ENCODE results near the gene BCOR. TPM values are rescaled to one million over a fixed set of nuclear protein-coding genes. Genes with fewer than 3 reads are reported as not detected.

Gene BCOR
- total and polyA plus RNA-seq, 2 of the 13 experiments (the other 11 are each of a cell fraction or from before 2014, with no cell fraction given): 14.3 to 15.2 TPM

DNA sequence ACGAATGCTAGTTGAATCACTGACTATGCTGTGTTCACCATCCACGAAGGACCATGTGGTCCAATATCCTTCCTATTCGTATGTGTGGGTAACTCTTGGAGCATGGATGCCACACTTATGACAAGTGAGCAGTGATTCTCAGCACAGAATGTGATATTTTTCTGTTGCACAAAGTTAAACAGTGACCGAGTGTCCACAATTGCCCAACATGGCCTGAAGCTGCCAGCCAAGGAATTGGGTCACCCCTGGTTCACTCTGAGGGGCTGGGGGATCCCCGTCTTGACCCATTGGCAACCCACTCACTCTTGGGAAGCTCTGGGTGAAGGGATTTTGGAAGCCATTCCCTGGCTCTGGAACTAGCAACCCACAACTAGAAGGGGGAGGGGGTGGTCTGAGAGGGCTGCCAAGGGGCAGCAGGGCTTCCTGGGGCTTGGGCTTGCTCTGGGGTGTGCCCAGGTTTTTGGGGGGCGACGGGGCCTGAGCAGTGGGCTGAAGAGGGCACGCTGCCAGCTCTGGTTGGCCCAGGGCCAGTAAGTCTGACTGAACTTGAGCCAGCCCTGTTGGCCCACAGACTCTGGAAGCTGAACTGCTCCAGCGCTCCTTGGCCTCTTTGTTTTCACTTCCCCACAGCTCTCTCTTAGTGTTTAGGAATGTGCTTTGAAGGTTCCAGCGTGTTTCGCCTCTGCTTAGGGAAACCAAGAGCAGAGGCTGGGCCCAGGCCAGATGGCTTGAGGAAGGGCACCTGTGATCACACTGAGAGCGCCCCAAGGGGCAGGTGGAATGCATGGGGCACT is 43.1 kb upstream of the BCOR start (continued):
- TF ChIP-seq JARID2 (CRISPR knock-in tag; IDR thresholded peaks at IDR 0.05; ENCODE audit: insufficient replicate concordance): no peak

DNA sequence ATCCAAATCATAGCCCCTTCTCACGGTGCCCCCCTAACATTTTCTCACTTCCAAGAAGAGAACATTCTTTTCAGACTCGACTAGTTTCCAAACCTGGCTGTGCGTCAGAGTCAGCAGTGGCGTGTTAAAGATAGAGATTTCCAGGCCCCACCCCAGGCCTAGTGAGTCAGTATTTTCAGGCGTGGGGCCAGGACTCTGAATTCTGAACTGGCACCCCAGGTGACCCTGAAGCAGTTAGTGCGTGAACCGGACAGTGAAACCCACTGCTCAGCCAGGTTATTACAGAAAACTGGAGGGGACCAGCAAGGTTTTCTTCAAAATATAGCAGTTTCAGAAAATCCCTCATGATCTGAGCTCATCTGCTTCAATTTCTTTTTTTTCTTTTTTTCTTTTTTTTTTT is 35.0 kb upstream of the BCOR start:
- DNase-seq (ENCODE audit: low spot score) (no peak), FAIRE-seq (no peak), ATAC-seq (no peak)
- Histone ChIP-seq H3K79me2 (ENCODE audit: insufficient read depth, low read length) (peaks cover 3% of the 10 kb centered on the region), H3K27me3 (ENCODE audit: control insufficient read depth in 1 of 2, insufficient read depth in 2 of 2, low read length in 2 of 2) (no peaks in the 10 kb centered on the region), H3K4me2 (ENCODE audit: low read depth, low read length) (no peak overlapping the region), H3K4me3 (replicated peaks in 1 of 3; ENCODE audit: insufficient read depth in 1 of 3, low read depth in 2 of 3, low read length in 3 of 3) (no peak overlapping the region), H4K20me1 (ENCODE audit: insufficient read depth, low read length) (no peaks in the 10 kb centered on the region), H3K9ac (ENCODE audit: insufficient read depth, low read depth, low read length) (no peak overlapping the region), H3K36me3 (replicated peaks in 1 of 2; ENCODE audit: control insufficient read depth in 1 of 2, insufficient read depth in 2 of 2, low read length in 2 of 2) (no peaks in the 10 kb centered on the region), H3K9me3 (ENCODE audit: low read length) (no peaks in the 10 kb centered on the region), H2AFZ (ENCODE audit: low read length) (no peak overlapping the region), H3K27ac (ENCODE audit: extremely low read length, insufficient read depth, low read length) (no peak overlapping the region), H3K4me1 (ENCODE audit: insufficient read depth, low read length) (no peaks in the 10 kb centered on the region)
- no TSS peak for BruUV-seq (replicated peaks)
- intact Hi-C loops (cut with micrococcal nuclease; ENCODE audit: unreplicated experiment) (no loop called here), in situ Hi-C loops (cut with HindIII; ENCODE audit: extremely low pct_ligation_motif_present, low pct_unique_long_range_greater_than_20kb) (no loop called here)
- 83% methylated on average over 5 of the region's 7 CpGs for WGBS (ENCODE audit: low lambda C conversion rate)
- ChIA-PET POLR2A (no interaction called here), CTCF (ENCODE audit: low intra/inter-chr PET ratio, low total read pairs) (no interaction called here)
- TF ChIP-seq RBAK (CRISPR knock-in tag; IDR thresholded peaks at IDR 0.05): no peak
- TF ChIP-seq, protein P1, sequence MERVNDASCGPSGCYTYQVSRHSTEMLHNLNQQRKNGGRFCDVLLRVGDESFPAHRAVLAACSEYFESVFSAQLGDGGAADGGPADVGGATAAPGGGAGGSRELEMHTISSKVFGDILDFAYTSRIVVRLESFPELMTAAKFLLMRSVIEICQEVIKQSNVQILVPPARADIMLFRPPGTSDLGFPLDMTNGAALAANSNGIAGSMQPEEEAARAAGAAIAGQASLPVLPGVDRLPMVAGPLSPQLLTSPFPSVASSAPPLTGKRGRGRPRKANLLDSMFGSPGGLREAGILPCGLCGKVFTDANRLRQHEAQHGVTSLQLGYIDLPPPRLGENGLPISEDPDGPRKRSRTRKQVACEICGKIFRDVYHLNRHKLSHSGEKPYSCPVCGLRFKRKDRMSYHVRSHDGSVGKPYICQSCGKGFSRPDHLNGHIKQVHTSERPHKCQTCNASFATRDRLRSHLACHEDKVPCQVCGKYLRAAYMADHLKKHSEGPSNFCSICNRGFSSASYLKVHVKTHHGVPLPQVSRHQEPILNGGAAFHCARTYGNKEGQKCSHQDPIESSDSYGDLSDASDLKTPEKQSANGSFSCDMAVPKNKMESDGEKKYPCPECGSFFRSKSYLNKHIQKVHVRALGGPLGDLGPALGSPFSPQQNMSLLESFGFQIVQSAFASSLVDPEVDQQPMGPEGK (CRISPR knock-in tag; IDR thresholded peaks at IDR 0.05): no peak
- no peak for TF ChIP-seq TMF1 (CRISPR knock-in tag; IDR thresholded peaks at IDR 0.05; ENCODE audit: low read depth)
- no peak for TF ChIP-seq ZBTB3 (CRISPR knock-in tag; IDR thresholded peaks at IDR 0.05; ENCODE audit: borderline replicate concordance, low read depth)
- no peak for TF ChIP-seq ZFP82 (CRISPR knock-in tag; IDR thresholded peaks at IDR 0.05; ENCODE audit: borderline replicate concordance)
- TF ChIP-seq, protein P2, sequence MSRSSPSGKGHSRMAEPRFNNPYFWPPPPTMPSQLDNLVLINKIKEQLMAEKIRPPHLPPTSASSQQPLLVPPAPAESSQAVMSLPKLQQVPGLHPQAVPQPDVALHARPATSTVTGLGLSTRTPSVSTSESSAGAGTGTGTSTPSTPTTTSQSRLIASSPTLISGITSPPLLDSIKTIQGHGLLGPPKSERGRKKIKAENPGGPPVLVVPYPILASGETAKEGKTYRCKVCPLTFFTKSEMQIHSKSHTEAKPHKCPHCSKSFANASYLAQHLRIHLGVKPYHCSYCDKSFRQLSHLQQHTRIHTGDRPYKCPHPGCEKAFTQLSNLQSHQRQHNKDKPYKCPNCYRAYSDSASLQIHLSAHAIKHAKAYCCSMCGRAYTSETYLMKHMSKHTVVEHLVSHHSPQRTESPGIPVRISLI (CRISPR knock-in tag; IDR thresholded peaks at IDR 0.05; ENCODE audit: borderline replicate concordance): no peak
- no peak for TF ChIP-seq MTA3 (CRISPR knock-in tag; IDR thresholded peaks at IDR 0.05)
- TF ChIP-seq KAT8 (CRISPR knock-in tag; IDR thresholded peaks at IDR 0.05): no peak
- TF ChIP-seq NRL (CRISPR knock-in tag; IDR thresholded peaks at IDR 0.05; ENCODE audit: borderline replicate concordance): no peak
- no peak for TF ChIP-seq ZNF713 (CRISPR knock-in tag; IDR thresholded peaks at IDR 0.05)
- no peak for TF ChIP-seq KDM5B (CRISPR knock-in tag; IDR thresholded peaks at IDR 0.05; ENCODE audit: borderline replicate concordance)
- TF ChIP-seq, protein P3, sequence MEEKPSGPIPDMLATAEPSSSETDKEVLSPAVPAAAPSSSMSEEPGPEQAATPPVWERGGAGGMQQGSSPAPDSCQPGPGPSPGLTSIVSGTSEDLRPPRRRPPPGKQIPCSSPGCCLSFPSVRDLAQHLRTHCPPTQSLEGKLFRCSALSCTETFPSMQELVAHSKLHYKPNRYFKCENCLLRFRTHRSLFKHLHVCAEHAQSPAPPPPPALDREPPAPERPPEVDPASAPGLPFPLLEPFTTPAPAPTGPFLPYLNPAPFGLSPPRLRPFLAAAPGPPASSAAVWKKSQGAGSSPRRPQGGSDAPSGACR (CRISPR knock-in tag; IDR thresholded peaks at IDR 0.05): no peak
- TF ChIP-seq ZNF12 (CRISPR knock-in tag; IDR thresholded peaks at IDR 0.05): no peak
